Mesenteric fat pad (tissue), 1 donor: ENCODE results near the gene CTBP1. TPM values are rescaled to one million over a fixed set of nuclear protein-coding genes. Genes with fewer than 3 reads are reported as not detected.

Source experiments
- DNase-seq: peaks from one replicate; pipeline ENCODE4 v3.0.0-alpha.2; 2020; ENCODE audit warnings: low spot score
- total RNA-seq: library from RNA; stranded (reverse); fragmentation: NEBNext Ultra II Directional; extraction: Animal tissue kit (Norgen Biotek cat#: 25700); gene quantifications from one replicate; pipeline ENCODE4 v1.2.1, GENCODE V29; 2021
- donor health status: DM: yes; HTN: yes; CAD: no.

The CTBP1 gene
- total RNA-seq, 1 donor from 2014 or later = 147 TPM

- DNase-seq = no peak
These were observed 84.5 kb downstream of the CTBP1 start for GRCh38 chr4:1164444-1164843.

- DNase-seq = no peak
These were observed 84.9 kb downstream of the CTBP1 start for GRCh38 chr4:1164040-1164439.

Other genes starting within 250 kb of the CTBP1 start
- 54.1 TPM for gene FGFRL1, start 237.5 kb downstream of the CTBP1 start, total RNA-seq
- gene RNF212, start 135.6 kb downstream of the CTBP1 start, total RNA-seq = 4.2 TPM
- gene SPON2, start 76.5 kb downstream of the CTBP1 start, total RNA-seq = 27.3 TPM
- gene MAEA, start 40.8 kb upstream of the CTBP1 start, total RNA-seq = 46.8 TPM
- gene UVSSA, start 98.1 kb upstream of the CTBP1 start, total RNA-seq = 19.0 TPM
- gene NKX1-1, start 157.3 kb upstream of the CTBP1 start, total RNA-seq = not detected